H9 (cell line): ENCODE data around the gene TENM4. TPM values are rescaled to one million over a fixed set of nuclear protein-coding genes. Genes with fewer than 3 reads are reported as not detected.

ENCODE experiments used
- DNase-seq: peaks from one replicate; pipeline ENCODE4 v3.0.0-alpha.2; 2017
- H2AFZ ChIP-seq: one replicate; pipeline ENCODE4 v1.6.1; 2013; ENCODE audit warnings: mild to moderate bottlenecking, low read length, control low read depth, moderate library complexity
- H2AK5ac ChIP-seq: 2 replicates; pipeline ENCODE4 v1.6.1; 2013; ENCODE audit warnings: low read length, control low read depth, mixed read lengths; ENCODE audit not compliant: insufficient read length
- H2BK120ac ChIP-seq: one replicate; pipeline ENCODE4 v1.6.1; 2013; ENCODE audit warnings: low read depth, mild to moderate bottlenecking, low read length, control low read depth, inconsistent platforms; ENCODE audit not compliant: poor library complexity, severe bottlenecking
- H2BK12ac ChIP-seq: 2 replicates; pipeline ENCODE4 v1.6.1; 2013; ENCODE audit warnings: low read length, control low read depth, mixed read lengths, low read depth; ENCODE audit not compliant: insufficient read length
- H2BK15ac ChIP-seq: 2 replicates; pipeline ENCODE4 v1.6.1; 2013; ENCODE audit warnings: low read depth, low read length, control low read depth
- H2BK20ac ChIP-seq: one replicate; pipeline ENCODE4 v1.6.1; 2013; ENCODE audit warnings: low read depth, mild to moderate bottlenecking, low read length, control low read depth, inconsistent platforms; ENCODE audit not compliant: poor library complexity, severe bottlenecking
- H2BK5ac ChIP-seq: 2 replicates; pipeline ENCODE4 v1.6.1; 2013; ENCODE audit warnings: low read length, control low read depth, mixed read lengths; ENCODE audit not compliant: insufficient read length
- H3K14ac ChIP-seq: 2 replicates; pipeline ENCODE4 v1.6.1; 2013; ENCODE audit warnings: low read length, control low read depth; ENCODE audit not compliant: insufficient read depth
- H3K18ac ChIP-seq: 2 replicates; pipeline ENCODE4 v1.6.1; 2013; ENCODE audit warnings: low read depth, mild to moderate bottlenecking, mixed read lengths, low read length, control low read depth; ENCODE audit not compliant: insufficient read length
- H3K23ac ChIP-seq: 2 replicates; pipeline ENCODE4 v1.6.1; 2013; ENCODE audit warnings: low read length, control low read depth, mixed read lengths, low read depth; ENCODE audit not compliant: insufficient read length
- H3K23me2 ChIP-seq: 2 replicates; pipeline ENCODE4 v1.6.1; 2013; ENCODE audit warnings: low read depth, mild to moderate bottlenecking, mixed read lengths, low read length, control low read depth; ENCODE audit not compliant: insufficient read length, poor library complexity, severe bottlenecking
- H3K27ac ChIP-seq: 2 replicates; pipeline ENCODE4 v1.5.1; 2013; ENCODE audit warnings: low read length, control low read depth, mixed read lengths, low read depth; ENCODE audit not compliant: insufficient read length
- H3K27me3 ChIP-seq: 2 replicates; pipeline ENCODE4 v1.6.1; 2013; ENCODE audit warnings: low read length, control low read depth, inconsistent platforms; ENCODE audit not compliant: insufficient read depth
- H3K4ac ChIP-seq: 2 replicates; pipeline ENCODE4 v1.6.1; 2013; ENCODE audit warnings: low read depth, mild to moderate bottlenecking, control low read depth, inconsistent platforms, low read length, moderate library complexity
- H3K4me1 ChIP-seq: 2 replicates; pipeline ENCODE4 v1.6.1; 2013; ENCODE audit warnings: low read length, control low read depth, inconsistent platforms; ENCODE audit not compliant: insufficient read depth
- H3K4me2 ChIP-seq: 2 replicates; pipeline ENCODE4 v1.6.1; 2013; ENCODE audit warnings: low read length, control low read depth, mixed read lengths; ENCODE audit not compliant: insufficient read length, insufficient read depth
- H3K56ac ChIP-seq: 2 replicates; pipeline ENCODE4 v1.6.1; 2013; ENCODE audit warnings: low read depth, mild to moderate bottlenecking, mixed read lengths, low read length, control low read depth; ENCODE audit not compliant: insufficient read length
- H3K79me1 ChIP-seq: 2 replicates; pipeline ENCODE4 v1.6.1; 2013; ENCODE audit warnings: low read depth, mild to moderate bottlenecking, moderate library complexity, low read length, control low read depth, inconsistent platforms; ENCODE audit not compliant: insufficient read depth, poor library complexity, severe bottlenecking
- H3K79me2 ChIP-seq: 2 replicates; pipeline ENCODE4 v1.6.1; 2013; ENCODE audit warnings: low read length, control low read depth, inconsistent platforms; ENCODE audit not compliant: insufficient read depth
- H3K9ac ChIP-seq: 2 replicates; pipeline ENCODE4 v1.6.1; 2013; ENCODE audit warnings: low read length, control low read depth, mixed read lengths; ENCODE audit not compliant: insufficient read length; ENCODE audit errors: extremely low read depth
- H3K9me3 ChIP-seq: one replicate; pipeline ENCODE4 v1.6.1; 2013; ENCODE audit warnings: low read depth, low read length, inconsistent platforms; ENCODE audit not compliant: control insufficient read depth
- H3T11ph ChIP-seq: one replicate; pipeline ENCODE4 v1.6.1; 2013; ENCODE audit warnings: mild to moderate bottlenecking, low read length, control low read depth, inconsistent platforms
- H4K20me1 ChIP-seq: one replicate; pipeline ENCODE4 v1.6.1; 2013; ENCODE audit not compliant: control insufficient read depth, insufficient read length, insufficient read depth
- H4K5ac ChIP-seq: 2 replicates; pipeline ENCODE4 v1.6.1; 2013; ENCODE audit warnings: low read depth, mild to moderate bottlenecking, mixed read lengths, low read length, control low read depth; ENCODE audit not compliant: insufficient read length
- H4K8ac ChIP-seq: replicated peaks from 2 replicates; pipeline ENCODE4 v1.6.1; 2013; ENCODE audit warnings: low read length, control low read depth, mixed read lengths, low read depth; ENCODE audit not compliant: insufficient read length
- H4K91ac ChIP-seq: 2 replicates; pipeline ENCODE4 v1.6.1; 2013; ENCODE audit warnings: low read depth, mild to moderate bottlenecking, moderate library complexity, mixed read lengths, low read length, control low read depth; ENCODE audit not compliant: insufficient read length
- H3K27ac Mint-ChIP-seq, 3 experiments: 2 replicates in 2 of 3; 3 replicates in 1 of 3; pipeline ENCODE4 v1.8.0; 2020 to 2021; ENCODE audit warnings: mixed read lengths in 3 of 3, mild to moderate bottlenecking in 1 of 3, moderate library complexity in 1 of 3
- H3K27me3 Mint-ChIP-seq: 2 replicates; pipeline ENCODE4 v1.8.0; 2021; ENCODE audit warnings: low read depth, mild to moderate bottlenecking, moderate library complexity, mixed read lengths
- H3K36me3 Mint-ChIP-seq, 3 experiments: 2 replicates in 2 of 3; 3 replicates in 1 of 3; pipeline ENCODE4 v1.8.0; 2020 to 2021; ENCODE audit warnings: low read depth in 3 of 3, mixed read lengths in 3 of 3; ENCODE audit not compliant: insufficient read depth in 1 of 3
- H3K4me1 Mint-ChIP-seq, 2 experiments: 2 replicates each; pipeline ENCODE4 v1.8.0; 2020; ENCODE audit warnings: mixed read lengths in 2 of 2
- H3K4me3 Mint-ChIP-seq, 2 experiments: 2 replicates in 1 of 2; 3 replicates in 1 of 2; pipeline ENCODE4 v1.8.0; 2020 to 2021; ENCODE audit warnings: mild to moderate bottlenecking in 2 of 2, mixed read lengths in 2 of 2, moderate library complexity in 1 of 2
- H3K9me3 Mint-ChIP-seq, 2 experiments: 2 replicates in 1 of 2; 3 replicates in 1 of 2; pipeline ENCODE4 v1.8.0; 2020; ENCODE audit warnings: mild to moderate bottlenecking in 2 of 2, mixed read lengths in 2 of 2, moderate library complexity in 1 of 2
- WGBS: extraction: QIAGEN DNeasy Blood & Tissue Kit; methylation state at CpG from one replicate; pipeline ENCODE4 v1.1.7; 2013; ENCODE audit warnings: missing lambda C conversion rate, low lambda C conversion rate, mixed read lengths; ENCODE audit not compliant: insufficient read length; ENCODE audit errors: extremely low coverage; 5-methylcytosine and 5-hydroxymethylcytosine counted together
- total RNA-seq: library from RNA; stranded (reverse); gene quantifications from 2 replicates; pipeline ENCODE4 v1.2.1, GENCODE V29; 2021
- TF ChIP-seq, protein P1 (sequence below): fragments of 200-600 bp; sonication (generic); conservative IDR thresholded peaks from 3 replicates; pipeline ENCODE4 v1.8.0; 2021; ENCODE audit warnings: antibody characterized with exemption, mild to moderate bottlenecking

Gene TENM4
- total RNA-seq, 1 experiment from 2014 or later: 4.6 TPM

DNA sequence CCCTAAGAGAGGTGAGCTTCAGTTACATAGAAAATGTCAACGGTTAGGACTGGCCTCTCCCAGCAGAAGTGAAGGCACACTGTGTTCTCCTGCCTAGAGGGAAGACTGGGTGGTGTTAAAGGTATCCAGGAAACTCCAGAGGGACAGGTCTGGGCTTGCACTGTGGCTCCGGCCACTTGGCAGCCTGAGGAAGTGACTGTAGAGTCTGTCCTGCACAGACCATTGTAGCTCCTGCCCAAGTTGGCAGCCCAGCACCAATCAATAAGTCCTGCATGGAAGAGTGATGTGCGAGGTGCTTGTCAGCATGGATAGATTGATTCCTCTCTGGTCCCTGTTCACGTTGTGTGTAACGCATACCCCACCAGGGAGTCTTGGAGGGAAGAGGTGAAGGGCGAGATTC is 284.8 kb downstream of the TENM4 start:
- Mint-ChIP-seq H3K27me3 (0 out of 2 replicates have a peak, but pooled peaks cover 2% of the 10 kb centered on the region), H3K27ac (no peak overlapping the region), H3K36me3 (peaks cover 0 to 2% (median 0%) of the 10 kb centered on the region in 3 experiments; a peak in 1 of 7 replicates), H3K4me1 (peaks cover 0 to 5% of the 10 kb centered on the region in 2 experiments; a peak in 2 of 4 replicates), H3K4me3 (no peak overlapping the region), H3K9me3 (no peaks in the 10 kb centered on the region)
- Histone ChIP-seq H4K91ac (no peak overlapping the region), H3K18ac (no peak overlapping the region), H2AFZ (no peak overlapping the region), H3K79me1 (no peaks in the 10 kb centered on the region), H3K9ac (no peak overlapping the region), H4K20me1 (no peaks in the 10 kb centered on the region), H2AK5ac (no peak overlapping the region), H3T11ph (no peak overlapping the region), H3K27me3 (0 out of 2 replicates have a peak, but pooled peaks cover 2% of the 10 kb centered on the region), H3K27ac (no peak overlapping the region), H3K56ac (no peak overlapping the region), H3K79me2 (no peaks in the 10 kb centered on the region), H4K5ac (no peak overlapping the region), H3K14ac (peak overlapping the region; percentile 23), H2BK120ac (no peak overlapping the region), H2BK5ac (no peak overlapping the region), H4K8ac (no peak overlapping the region), H3K4me2 (no peak overlapping the region), H3K23me2 (no peaks in the 10 kb centered on the region), H2BK20ac (no peak overlapping the region), H2BK15ac (no peak overlapping the region), H3K9me3 (no peaks in the 10 kb centered on the region), H3K23ac (no peak overlapping the region), H2BK12ac (no peak overlapping the region), H3K4ac (no peak overlapping the region), H3K4me1 (no peaks in the 10 kb centered on the region)
- TF ChIP-seq, protein P1, sequence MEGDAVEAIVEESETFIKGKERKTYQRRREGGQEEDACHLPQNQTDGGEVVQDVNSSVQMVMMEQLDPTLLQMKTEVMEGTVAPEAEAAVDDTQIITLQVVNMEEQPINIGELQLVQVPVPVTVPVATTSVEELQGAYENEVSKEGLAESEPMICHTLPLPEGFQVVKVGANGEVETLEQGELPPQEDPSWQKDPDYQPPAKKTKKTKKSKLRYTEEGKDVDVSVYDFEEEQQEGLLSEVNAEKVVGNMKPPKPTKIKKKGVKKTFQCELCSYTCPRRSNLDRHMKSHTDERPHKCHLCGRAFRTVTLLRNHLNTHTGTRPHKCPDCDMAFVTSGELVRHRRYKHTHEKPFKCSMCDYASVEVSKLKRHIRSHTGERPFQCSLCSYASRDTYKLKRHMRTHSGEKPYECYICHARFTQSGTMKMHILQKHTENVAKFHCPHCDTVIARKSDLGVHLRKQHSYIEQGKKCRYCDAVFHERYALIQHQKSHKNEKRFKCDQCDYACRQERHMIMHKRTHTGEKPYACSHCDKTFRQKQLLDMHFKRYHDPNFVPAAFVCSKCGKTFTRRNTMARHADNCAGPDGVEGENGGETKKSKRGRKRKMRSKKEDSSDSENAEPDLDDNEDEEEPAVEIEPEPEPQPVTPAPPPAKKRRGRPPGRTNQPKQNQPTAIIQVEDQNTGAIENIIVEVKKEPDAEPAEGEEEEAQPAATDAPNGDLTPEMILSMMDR: no peak
- no CpG with 5 or more reads among the region's 6 CpGs for WGBS
- no peak for DNase-seq
